ENCODE measurements around the gene REM2. TPM values are rescaled to one million over a fixed set of nuclear protein-coding genes. Genes with fewer than 3 reads are reported as not detected.

REM2 gene
- total and polyA plus RNA-seq, 8 donors: 0.12 to 1.2 (median 0.87) TPM; not detected in 3

DNA sequence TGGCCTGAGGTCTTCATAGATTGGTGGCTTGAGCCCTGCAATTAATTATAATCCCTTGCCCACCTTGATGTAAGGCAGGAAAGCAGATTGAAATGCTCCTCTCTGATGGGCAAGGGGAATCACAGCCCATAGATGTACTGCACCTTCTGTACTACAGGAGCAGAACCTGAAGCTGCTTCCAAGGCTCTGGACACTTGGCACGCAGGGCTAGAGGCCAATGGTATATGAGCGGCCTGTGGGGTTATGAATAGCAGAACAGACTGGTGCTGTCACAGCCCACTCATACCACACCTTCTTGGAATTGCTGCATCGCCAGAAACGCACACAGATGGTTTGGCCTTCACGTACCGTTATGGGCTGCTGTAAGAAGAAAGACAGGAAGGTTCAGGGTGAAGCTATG is 37.7 kb downstream of the REM2 start:
- Histone ChIP-seq H3K4me1 (peaks cover 26 to 33% (median 32%) of the 10 kb centered on the region in 4 donors), H3K9me3 (no peaks in the 10 kb centered on the region), H3K27ac (peak overlapping the region in 1 of 5 donors; percentile 99), H3K36me3 (peaks cover 42 to 62% (median 60%) of the 10 kb centered on the region in 4 donors), H3K27me3 (no peaks in the 10 kb centered on the region), H3K4me3 (no peak overlapping the region)
- no peak for DNase-seq
- no peak for TF ChIP-seq POLR2A (IDR thresholded peaks at IDR 0.05)
- TF ChIP-seq, protein P1, sequence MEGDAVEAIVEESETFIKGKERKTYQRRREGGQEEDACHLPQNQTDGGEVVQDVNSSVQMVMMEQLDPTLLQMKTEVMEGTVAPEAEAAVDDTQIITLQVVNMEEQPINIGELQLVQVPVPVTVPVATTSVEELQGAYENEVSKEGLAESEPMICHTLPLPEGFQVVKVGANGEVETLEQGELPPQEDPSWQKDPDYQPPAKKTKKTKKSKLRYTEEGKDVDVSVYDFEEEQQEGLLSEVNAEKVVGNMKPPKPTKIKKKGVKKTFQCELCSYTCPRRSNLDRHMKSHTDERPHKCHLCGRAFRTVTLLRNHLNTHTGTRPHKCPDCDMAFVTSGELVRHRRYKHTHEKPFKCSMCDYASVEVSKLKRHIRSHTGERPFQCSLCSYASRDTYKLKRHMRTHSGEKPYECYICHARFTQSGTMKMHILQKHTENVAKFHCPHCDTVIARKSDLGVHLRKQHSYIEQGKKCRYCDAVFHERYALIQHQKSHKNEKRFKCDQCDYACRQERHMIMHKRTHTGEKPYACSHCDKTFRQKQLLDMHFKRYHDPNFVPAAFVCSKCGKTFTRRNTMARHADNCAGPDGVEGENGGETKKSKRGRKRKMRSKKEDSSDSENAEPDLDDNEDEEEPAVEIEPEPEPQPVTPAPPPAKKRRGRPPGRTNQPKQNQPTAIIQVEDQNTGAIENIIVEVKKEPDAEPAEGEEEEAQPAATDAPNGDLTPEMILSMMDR (IDR thresholded peaks at IDR 0.05): no peak
- no peak for TF ChIP-seq EP300 (IDR thresholded peaks at IDR 0.05)
- no peak for TF ChIP-seq POLR2AphosphoS5 (IDR thresholded peaks at IDR 0.05)
- WGBS, 5 donors: 88 to 95% (median 91%) methylated on average over 5 to 6 of the region's 6 CpGs
- intact Hi-C loops (cut with DNase I; ENCODE audit: low total_unique reads): no loop called here

DNA sequence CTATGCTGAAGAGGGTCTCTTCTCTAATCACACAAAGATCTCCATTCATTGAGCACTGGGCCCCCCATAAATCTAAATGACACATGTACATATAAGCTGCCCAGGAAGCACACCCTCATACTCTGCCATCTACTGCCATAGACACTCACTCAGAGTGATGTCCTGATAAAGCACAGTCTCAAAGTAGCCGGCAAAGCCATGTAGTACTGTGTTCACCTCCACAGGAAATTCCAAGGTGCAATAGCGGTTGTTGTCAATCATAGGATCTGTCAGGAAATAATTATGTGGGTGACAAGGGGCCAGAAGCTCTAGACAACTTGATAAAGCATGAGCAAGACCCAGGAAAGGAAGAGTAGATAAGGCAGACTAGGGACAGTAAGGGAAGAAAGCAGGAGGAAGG is 39.3 kb downstream of the REM2 start:
- no peak for DNase-seq
- H3K4me3 ChIP-seq: no peak overlapping the region
- peaks cover 44 to 74% (median 66%) of the 10 kb centered on the region in 4 donors for H3K36me3 ChIP-seq
- TF ChIP-seq EP300 (IDR thresholded peaks at IDR 0.05) (no peak), POLR2AphosphoS5 (IDR thresholded peaks at IDR 0.05) (no peak), POLR2A (IDR thresholded peaks at IDR 0.05) (no peak)
- TF ChIP-seq, protein P1 (IDR thresholded peaks at IDR 0.05): no peak
- peaks cover 16 to 33% (median 19%) of the 10 kb centered on the region in 4 donors for H3K4me1 ChIP-seq
- H3K9me3 ChIP-seq: no peaks in the 10 kb centered on the region
- H3K27me3 ChIP-seq: no peaks in the 10 kb centered on the region
- WGBS, 5 donors: 86 to 96% (median 88%) methylated on average over 2 of the region's 2 CpGs
- intact Hi-C loops (cut with DNase I; ENCODE audit: low total_unique reads): no loop called here
- no peak overlapping the region for H3K27ac ChIP-seq

DNA sequence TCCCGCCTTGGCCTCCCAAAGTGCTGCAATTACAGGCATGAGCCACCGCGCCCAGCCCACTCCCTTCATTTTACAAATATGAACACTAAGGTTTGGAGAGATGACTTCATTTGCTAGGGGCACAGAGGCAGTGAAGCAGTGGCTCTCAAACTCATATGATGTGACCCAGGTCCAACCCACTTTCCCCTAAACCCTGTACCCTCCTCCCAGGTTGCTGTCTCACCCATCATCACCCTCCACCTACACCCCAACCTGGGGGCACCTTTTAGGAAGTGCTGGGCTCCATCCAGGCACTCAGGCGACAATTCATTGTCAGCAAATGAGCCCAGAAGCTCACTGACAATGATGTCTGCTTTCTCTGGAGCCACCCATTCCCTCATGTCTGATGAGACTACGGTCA is 40.7 kb downstream of the REM2 start:
- no peak for TF ChIP-seq POLR2A (IDR thresholded peaks at IDR 0.05)
- TF ChIP-seq, protein P1 (IDR thresholded peaks at IDR 0.05): no peak
- TF ChIP-seq POLR2AphosphoS5 (IDR thresholded peaks at IDR 0.05): no peak
- no peak for TF ChIP-seq EP300 (IDR thresholded peaks at IDR 0.05)
- DNase-seq: no peak
- Histone ChIP-seq H3K27ac (no peak overlapping the region), H3K4me3 (no peak overlapping the region), H3K27me3 (no peaks in the 10 kb centered on the region), H3K36me3 (peaks cover 44 to 78% (median 66%) of the 10 kb centered on the region in 4 donors), H3K9me3 (no peaks in the 10 kb centered on the region), H3K4me1 (peaks cover 20 to 39% (median 26%) of the 10 kb centered on the region in 4 donors)
- WGBS, 5 donors: 95 to 97% (median 96%) methylated on average over 5 of the region's 5 CpGs
- intact Hi-C loops (cut with DNase I; ENCODE audit: low total_unique reads): no loop called here

DNA sequence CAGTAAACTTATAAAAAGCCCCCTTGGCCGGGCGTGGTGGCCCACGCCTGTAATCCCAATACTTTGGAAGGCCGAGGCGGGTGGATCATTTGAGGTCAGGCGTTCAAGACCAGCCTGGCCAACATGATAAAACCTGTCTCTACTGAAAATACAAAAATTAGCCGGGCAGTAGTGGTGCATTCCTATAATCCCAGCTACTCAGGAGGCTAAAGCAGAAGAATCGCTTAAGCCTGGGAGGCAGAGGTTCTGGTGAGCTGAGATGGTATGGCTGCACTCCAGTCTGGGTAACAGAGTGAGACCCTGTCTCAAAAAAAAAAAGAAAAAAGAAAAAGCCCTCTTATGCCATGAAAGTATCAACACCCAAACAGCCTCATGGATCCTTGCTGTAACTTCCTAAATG is 42.5 kb downstream of the REM2 start:
- WGBS, 5 donors: 91 to 97% (median 95%) methylated on average over 8 of the region's 8 CpGs
- Histone ChIP-seq H3K4me3 (no peak overlapping the region), H3K27ac (no peak overlapping the region), H3K9me3 (no peaks in the 10 kb centered on the region), H3K27me3 (no peaks in the 10 kb centered on the region), H3K4me1 (peaks cover 20 to 39% (median 25%) of the 10 kb centered on the region in 4 donors), H3K36me3 (peaks cover 41 to 71% (median 61%) of the 10 kb centered on the region in 4 donors)
- no peak for DNase-seq
- intact Hi-C loops (cut with DNase I; ENCODE audit: low total_unique reads): no loop called here
- TF ChIP-seq, protein P1 (IDR thresholded peaks at IDR 0.05): no peak
- TF ChIP-seq POLR2A (IDR thresholded peaks at IDR 0.05) (no peak), EP300 (IDR thresholded peaks at IDR 0.05) (no peak), POLR2AphosphoS5 (IDR thresholded peaks at IDR 0.05) (no peak)

All from stomach (tissue), 9 donors.